Regular cardiac myocyte (primary cell): ENCODE results near the gene NUP42. TPM values are rescaled to one million over a fixed set of nuclear protein-coding genes. Genes with fewer than 3 reads are reported as not detected.

Source experiments
- total RNA-seq: library from RNA; depleted of rRNA; stranded (reverse); fragments of >200 nt; gene quantifications from 2 replicates; pipeline ENCODE4 v1.2.3, GENCODE V29; 2014

The NUP42 gene, protein sequence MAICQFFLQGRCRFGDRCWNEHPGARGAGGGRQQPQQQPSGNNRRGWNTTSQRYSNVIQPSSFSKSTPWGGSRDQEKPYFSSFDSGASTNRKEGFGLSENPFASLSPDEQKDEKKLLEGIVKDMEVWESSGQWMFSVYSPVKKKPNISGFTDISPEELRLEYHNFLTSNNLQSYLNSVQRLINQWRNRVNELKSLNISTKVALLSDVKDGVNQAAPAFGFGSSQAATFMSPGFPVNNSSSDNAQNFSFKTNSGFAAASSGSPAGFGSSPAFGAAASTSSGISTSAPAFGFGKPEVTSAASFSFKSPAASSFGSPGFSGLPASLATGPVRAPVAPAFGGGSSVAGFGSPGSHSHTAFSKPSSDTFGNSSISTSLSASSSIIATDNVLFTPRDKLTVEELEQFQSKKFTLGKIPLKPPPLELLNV
- total RNA-seq, result 23.6 and 28.8 TPM in 2 replicates

DNA sequence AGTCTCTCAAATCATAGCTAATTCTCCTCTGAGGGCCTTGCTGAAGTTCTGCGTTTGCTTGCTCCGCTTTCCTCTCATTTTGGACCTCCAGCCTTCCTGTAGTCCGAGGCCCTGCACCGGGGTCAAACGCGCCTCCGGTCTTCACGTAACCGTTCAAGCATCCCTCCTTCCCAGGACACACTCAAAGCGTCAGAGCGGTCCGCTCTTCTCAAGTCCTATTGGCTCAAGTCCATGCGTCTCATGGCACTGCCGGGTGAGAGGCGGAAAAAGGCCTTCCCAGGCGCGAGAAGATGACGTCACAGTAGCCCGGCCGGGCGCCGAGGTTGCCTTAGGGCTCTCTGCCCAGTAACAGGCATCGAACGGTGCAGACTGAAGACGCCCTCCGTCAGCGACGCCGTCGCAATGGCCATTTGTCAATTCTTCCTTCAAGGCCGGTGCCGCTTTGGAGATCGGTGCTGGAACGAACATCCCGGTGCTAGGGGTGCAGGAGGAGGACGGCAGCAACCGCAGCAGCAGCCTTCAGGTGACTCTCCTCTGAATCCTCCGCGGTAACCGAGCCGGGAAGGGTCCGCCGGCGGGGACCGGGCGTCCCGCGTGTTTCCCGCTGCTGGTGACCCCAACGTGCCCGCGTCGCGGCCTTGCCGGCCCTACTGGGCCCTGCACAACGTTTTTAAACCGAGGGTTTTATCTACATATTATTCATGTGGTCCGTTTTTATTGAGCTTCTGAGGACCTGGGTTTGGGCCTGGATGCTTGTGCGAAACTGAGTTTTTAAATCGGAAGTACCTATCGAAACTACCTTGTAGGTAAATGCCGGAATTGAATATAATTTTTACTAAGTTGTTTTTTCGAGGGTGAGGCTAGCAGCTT lies at the start of gene NUP42:
Gene NUP42 (plus strand): TSS at position 365 of the 870 bp plus-strand sequence. CDS start 38 bp downstream, at position 403.

DNA sequence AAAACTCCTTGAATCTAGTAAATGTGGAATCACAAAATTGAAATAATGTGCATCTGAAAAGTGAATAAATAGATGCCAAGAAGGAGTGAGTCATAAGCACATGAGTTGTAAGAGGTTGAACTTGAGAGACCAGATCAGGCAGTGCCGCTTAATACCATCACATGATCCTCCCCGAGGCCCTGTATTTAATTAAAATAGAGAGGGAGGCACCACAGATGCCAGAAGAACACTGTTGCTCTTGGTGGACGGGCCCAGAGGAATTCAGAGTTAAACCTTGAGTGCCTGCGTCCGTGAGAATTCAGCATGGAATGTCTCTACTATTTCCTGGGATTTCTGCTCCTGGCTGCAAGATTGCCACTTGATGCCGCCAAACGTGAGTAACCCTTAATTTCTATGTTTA lies 64.7 kb downstream of the NUP42 start, which contains the start of gene GPNMB:
Gene GPNMB (plus strand): TSS at position 221 of the 400 bp plus-strand sequence. CDS start 83 bp downstream, at position 304.

Other genes starting within 250 kb of the NUP42 start
- gene HYCC1, start 167.9 kb upstream of the NUP42 start, total RNA-seq, result 123 and 152 TPM in 2 replicates
- 33.7 and 34.7 TPM in 2 replicates for gene KLHL7, start 76.3 kb upstream of the NUP42 start, total RNA-seq
- gene GPNMB, start 64.7 kb downstream of the NUP42 start, total RNA-seq, result 6.7 and 50.5 TPM in 2 replicates
- gene MALSU1, start 117.3 kb downstream of the NUP42 start, total RNA-seq, result 64.0 and 84.2 TPM in 2 replicates